Upper lobe of left lung (tissue), 6 donors: Measurements from ENCODE around the gene CCL11. TPM values are rescaled to one million over a fixed set of nuclear protein-coding genes. Genes with fewer than 3 reads are reported as not detected.

Source experiments
- ATAC-seq, 2 donors: fragments of 200-7000 bp; cut with Tn5 transposase; one replicate each; pipeline ENCODE4 v1.9.1; 2022; ENCODE audit warnings: mild to moderate bottlenecking in 2 of 2, moderate library complexity in 2 of 2; ENCODE audit not compliant: low FRiP score in 2 of 2
- DNase-seq, 2 donors: peaks; one replicate each; pipeline ENCODE4 v3.0.0-alpha.2; 2019 to 2020
- H3K27ac ChIP-seq, 4 donors: fragments of 200-600 bp; sonication (generic); one replicate each; pipeline ENCODE4 v1.5.1; 2016 to 2019
- H3K27me3 ChIP-seq, 4 donors: fragments of 200-600 bp; sonication (generic); one replicate each; pipeline ENCODE4 v1.5.1; 2017 to 2019
- H3K36me3 ChIP-seq, 4 donors: fragments of 200-600 bp; sonication (generic); one replicate each; pipeline ENCODE4 v1.5.1; 2016 to 2019
- H3K4me1 ChIP-seq, 4 donors: fragments of 200-600 bp; sonication (generic); one replicate each; pipeline ENCODE4 v1.5.1; 2018 to 2019
- H3K4me3 ChIP-seq, 4 donors: fragments of 200-600 bp; sonication (generic); one replicate each; pipeline ENCODE4 v1.5.1; 2017 to 2019; ENCODE audit warnings: mild to moderate bottlenecking in 2 of 4, moderate library complexity in 1 of 4
- H3K9me3 ChIP-seq, 4 donors: fragments of 200-600 bp; sonication (generic); one replicate each; pipeline ENCODE4 v1.5.1; 2018 to 2019
- CTCF ChIP-seq, 6 experiments: fragments of 450-650 bp in 4 of 6; fragments of 200-600 bp in 2 of 6; sonication (generic) in 2 of 6; IDR thresholded peaks; one replicate each; pipeline ENCODE4 v1.5.1; 2016 to 2019; ENCODE audit warnings: antibody characterized with exemption in 6 of 6
- EP300 ChIP-seq, 4 donors: sonication (generic); formaldehyde crosslinking; IDR thresholded peaks; one replicate each; pipeline ENCODE4 v1.5.1; 2017; ENCODE audit warnings: antibody characterized with exemption in 4 of 4, control low read depth in 2 of 4
- POLR2A ChIP-seq, 4 donors: fragments of 450-650 bp; IDR thresholded peaks; one replicate each; pipeline ENCODE4 v1.5.1; 2016 to 2017; ENCODE audit warnings: antibody characterized with exemption in 4 of 4, mild to moderate bottlenecking in 2 of 4
- POLR2AphosphoS5 ChIP-seq, 2 donors: sonication (generic); formaldehyde crosslinking; IDR thresholded peaks; one replicate each; pipeline ENCODE4 v1.5.1; 2017; ENCODE audit warnings: antibody characterized with exemption in 2 of 2
- WGBS, 2 donors: methylation state at CpG; one replicate each; pipeline ENCODE4 v1.1.5; 2017 to 2018; 5-methylcytosine and 5-hydroxymethylcytosine counted together
- total RNA-seq, 6 donors: library from RNA; depleted of rRNA in 4 of 6; stranded (reverse); fragments of >200 nt in 4 of 6; gene quantifications; one replicate each; pipeline versions ENCODE4 v1.1.0 to v1.2.1, GENCODE V29; 2016 to 2021
- donor health status: DM: no; HTN: no; CAD: no; lungs with moderate emphysema.
- donor health status: DM: no; HTN: yes; CAD: no; lungs with severe emphysema.

CCL11 gene
- total RNA-seq, 6 donors from 2014 or later = 1.2 TPM; not detected in 5

GRCh38 chr17:34259146-34259545, 26.4 kb upstream of the CCL11 start:
- no peak overlapping the region for H3K27ac ChIP-seq
- no peak overlapping the region for H3K4me3 ChIP-seq
- H3K27me3 ChIP-seq = no peaks in the 10 kb centered on the region
- ATAC-seq (no peak), DNase-seq (no peak)
- TF ChIP-seq POLR2A (IDR thresholded peaks at IDR 0.05) (no peak), CTCF (IDR thresholded peaks at IDR 0.05) (no peak), EP300 (IDR thresholded peaks at IDR 0.05) (peak in 2 of 4 donors; percentile 4 to 33), POLR2AphosphoS5 (IDR thresholded peaks at IDR 0.05) (peak in 1 of 2 donors; percentile 26)
- peaks cover 21 to 27% (median 24%) of the 10 kb centered on the region in 4 donors for H3K4me1 ChIP-seq
- no peaks in the 10 kb centered on the region for H3K9me3 ChIP-seq
- no peaks in the 10 kb centered on the region for H3K36me3 ChIP-seq

DNA sequence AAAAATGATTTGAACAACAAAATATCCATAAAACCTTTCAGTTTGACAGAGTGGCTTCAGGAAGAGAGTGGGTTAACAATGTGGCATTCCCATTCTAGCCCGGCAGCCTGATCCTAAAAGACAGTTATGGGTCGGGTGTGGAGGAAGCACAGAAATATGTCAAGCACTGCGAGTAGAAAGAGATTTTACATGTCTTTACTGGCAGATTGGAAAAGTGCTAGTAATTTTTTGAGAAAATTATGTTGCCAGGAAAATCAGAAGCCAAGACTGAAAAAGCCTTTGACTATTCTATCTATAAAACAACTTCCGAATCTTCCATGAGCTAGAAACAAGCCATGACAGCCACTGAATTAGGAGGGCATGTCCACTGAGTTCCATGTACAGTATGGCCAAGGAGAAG, 24.7 kb upstream of the CCL11 start:
- H3K9me3 ChIP-seq = no peaks in the 10 kb centered on the region
- WGBS, 2 donors = 58 to 69% methylated on average over 4 of the region's 4 CpGs
- no peak overlapping the region for H3K27ac ChIP-seq
- H3K4me3 ChIP-seq = no peak overlapping the region
- ATAC-seq = no peak
- H3K36me3 ChIP-seq = no peaks in the 10 kb centered on the region
- DNase-seq = no peak
- H3K4me1 ChIP-seq = peaks cover 6 to 12% (median 7%) of the 10 kb centered on the region in 4 donors
- TF ChIP-seq POLR2A (IDR thresholded peaks at IDR 0.05) (no peak), EP300 (IDR thresholded peaks at IDR 0.05) (no peak), CTCF (IDR thresholded peaks at IDR 0.05) (no peak), POLR2AphosphoS5 (IDR thresholded peaks at IDR 0.05) (no peak)
- H3K27me3 ChIP-seq = no peaks in the 10 kb centered on the region

DNA sequence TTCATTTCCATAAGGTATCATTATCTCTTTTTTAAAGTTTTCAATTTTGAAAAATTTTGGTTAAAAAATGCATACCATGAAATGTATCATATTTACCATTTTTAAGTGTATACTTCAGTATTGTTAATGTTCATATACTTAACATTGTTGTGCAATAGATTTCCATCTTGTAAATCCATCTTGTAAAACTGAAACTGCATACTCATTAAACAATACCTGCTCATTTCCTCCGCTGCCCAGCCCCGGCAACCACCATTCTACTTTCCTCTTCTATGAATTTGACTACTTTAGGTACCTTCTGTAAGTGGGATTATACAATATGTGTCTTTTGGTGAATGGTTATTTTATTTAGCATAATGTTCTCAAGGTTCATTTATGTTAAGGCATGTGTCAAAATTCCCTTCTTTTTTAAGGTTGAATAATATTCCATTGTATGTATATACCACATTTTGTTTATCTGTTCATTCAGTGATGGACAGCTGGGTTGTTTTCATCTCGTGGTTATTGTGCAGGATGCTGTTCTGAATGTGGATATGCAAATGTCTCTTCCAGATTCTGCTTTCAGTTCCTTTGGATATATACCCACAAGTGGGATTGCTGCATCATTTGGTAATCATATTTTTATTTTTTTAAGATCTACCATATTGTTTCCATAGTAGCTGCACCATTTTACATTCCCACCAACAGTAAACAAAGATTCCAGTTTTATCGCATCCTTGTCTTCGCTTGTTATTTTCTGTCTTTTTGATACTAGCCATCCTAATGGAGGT, 23.8 kb upstream of the CCL11 start:
- 72 to 76% methylated on average over 5 of the region's 5 CpGs for WGBS, 2 donors
- no peak for DNase-seq
- Histone ChIP-seq H3K36me3 (no peaks in the 10 kb centered on the region), H3K27me3 (no peaks in the 10 kb centered on the region), H3K9me3 (no peaks in the 10 kb centered on the region), H3K4me1 (peaks cover 0 to 8% (median 4%) of the 10 kb centered on the region in 4 donors), H3K4me3 (no peak overlapping the region), H3K27ac (no peak overlapping the region)
- TF ChIP-seq CTCF (IDR thresholded peaks at IDR 0.05) (no peak), POLR2A (IDR thresholded peaks at IDR 0.05) (no peak), POLR2AphosphoS5 (IDR thresholded peaks at IDR 0.05) (no peak), EP300 (IDR thresholded peaks at IDR 0.05) (no peak)
- ATAC-seq = no peak

GRCh38 chr17:34265711-34266110, 19.8 kb upstream of the CCL11 start:
- 36 to 46% methylated on average over 3 of the region's 3 CpGs for WGBS, 2 donors
- H3K36me3 ChIP-seq = no peaks in the 10 kb centered on the region
- no peak overlapping the region for H3K4me3 ChIP-seq
- DNase-seq = no peak
- no peak overlapping the region for H3K27ac ChIP-seq
- TF ChIP-seq EP300 (IDR thresholded peaks at IDR 0.05) (no peak), CTCF (IDR thresholded peaks at IDR 0.05) (no peak), POLR2A (IDR thresholded peaks at IDR 0.05) (no peak), POLR2AphosphoS5 (IDR thresholded peaks at IDR 0.05) (no peak)
- no peaks in the 10 kb centered on the region for H3K27me3 ChIP-seq
- no peaks in the 10 kb centered on the region for H3K9me3 ChIP-seq
- no peak for ATAC-seq
- H3K4me1 ChIP-seq = no peaks in the 10 kb centered on the region

DNA sequence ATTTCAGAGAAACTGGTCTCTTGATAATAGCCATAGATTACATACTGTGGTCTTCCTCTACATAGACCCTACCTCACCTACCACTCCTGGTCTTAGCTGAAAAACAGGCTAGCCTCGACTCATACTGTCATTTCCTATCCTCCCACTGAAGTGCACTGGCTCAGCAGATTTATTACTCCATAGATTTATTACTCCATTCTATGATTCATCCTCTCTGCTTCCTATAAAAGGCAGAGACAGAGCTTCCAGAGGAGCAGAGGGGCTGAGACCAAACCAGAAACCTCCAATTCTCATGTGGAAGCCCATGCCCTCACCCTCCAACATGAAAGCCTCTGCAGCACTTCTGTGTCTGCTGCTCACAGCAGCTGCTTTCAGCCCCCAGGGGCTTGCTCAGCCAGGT, 15.6 kb upstream of the CCL11 start, which contains the start of gene CCL7:
Gene CCL7 (plus strand): TSS at position 253 of the 400 bp plus-strand sequence. CDS start 70 bp downstream, at position 323.
- Histone ChIP-seq H3K27me3 (no peaks in the 10 kb centered on the region), H3K36me3 (no peaks in the 10 kb centered on the region), H3K27ac (no peak within 1 kb of the TSS), H3K9me3 (no peaks in the 10 kb centered on the region), H3K4me1 (no peaks in the 10 kb centered on the region), H3K4me3 (no peak within 1 kb of the TSS)
- peak in 1 of 2 donors; percentile 21 for ATAC-seq
- 31 to 47% methylated on average over 1 of the region's 1 CpG for WGBS, 2 donors
- DNase-seq = no peak
- no peak for TF ChIP-seq EP300 (IDR thresholded peaks at IDR 0.05)
